ENCODE measurements around the gene RNF152. TPM values are rescaled to one million over a fixed set of nuclear protein-coding genes. Genes with fewer than 3 reads are reported as not detected.

The RNF152 gene
- total RNA-seq, 1 donor from 2014 or later: 0.58 TPM

GRCh38 chr18:61766266-61766884 is 126.4 kb downstream of the RNF152 start:
- no peak for TF ChIP-seq CTCF (conservative IDR thresholded peaks at IDR 0.05; ENCODE audit: low read depth, low read length)
- H3K4me3 ChIP-seq (ENCODE audit: low read depth, low read length): no peak overlapping the region
- DNase-seq (ENCODE audit: low read depth): no peak

- no peak for TF ChIP-seq CTCF (conservative IDR thresholded peaks at IDR 0.05; ENCODE audit: low read depth, low read length)
- peak; percentile 12 for DNase-seq (ENCODE audit: low read depth)
- no peak overlapping the region for H3K4me3 ChIP-seq (ENCODE audit: low read depth, low read length)
Measured at GRCh38 chr18:61765097-61765496, 127.7 kb downstream of the RNF152 start.

- no peak for TF ChIP-seq CTCF (conservative IDR thresholded peaks at IDR 0.05; ENCODE audit: low read depth, low read length)
- no peak overlapping the region for H3K4me3 ChIP-seq (ENCODE audit: low read depth, low read length)
- peak; percentile 56 for DNase-seq (ENCODE audit: low read depth)
Measured at GRCh38 chr18:61764381-61764780, 128.4 kb downstream of the RNF152 start.

GRCh38 chr18:61761875-61762274 is 130.9 kb downstream of the RNF152 start:
- DNase-seq (ENCODE audit: low read depth): no peak
- no peak overlapping the region for H3K4me3 ChIP-seq (ENCODE audit: low read depth, low read length)
- TF ChIP-seq CTCF (conservative IDR thresholded peaks at IDR 0.05; ENCODE audit: low read depth, low read length): no peak

Measured in epithelial cell of proximal tubule (primary cell).